Peyer's patch (tissue), 4 donors: ENCODE measurements around the gene HLCS.

Experiments used
- POLR2A ChIP-seq, 2 donors: fragments of 450-650 bp; IDR thresholded peaks; one replicate each; pipeline ENCODE4 v1.5.1; 2017; ENCODE audit warnings: antibody characterized with exemption in 2 of 2, mild to moderate bottlenecking in 2 of 2, moderate library complexity in 2 of 2
- TF ChIP-seq, protein P1 (sequence below), 6 experiments: fragments of 450-650 bp in 4 of 6; fragments of 200-600 bp in 2 of 6; sonication (generic) in 1 of 6; IDR thresholded peaks; one replicate each; pipeline ENCODE4 v1.5.1; 2017 to 2019; ENCODE audit warnings: antibody characterized with exemption in 6 of 6, mild to moderate bottlenecking in 3 of 6, moderate library complexity in 1 of 6

DNA sequence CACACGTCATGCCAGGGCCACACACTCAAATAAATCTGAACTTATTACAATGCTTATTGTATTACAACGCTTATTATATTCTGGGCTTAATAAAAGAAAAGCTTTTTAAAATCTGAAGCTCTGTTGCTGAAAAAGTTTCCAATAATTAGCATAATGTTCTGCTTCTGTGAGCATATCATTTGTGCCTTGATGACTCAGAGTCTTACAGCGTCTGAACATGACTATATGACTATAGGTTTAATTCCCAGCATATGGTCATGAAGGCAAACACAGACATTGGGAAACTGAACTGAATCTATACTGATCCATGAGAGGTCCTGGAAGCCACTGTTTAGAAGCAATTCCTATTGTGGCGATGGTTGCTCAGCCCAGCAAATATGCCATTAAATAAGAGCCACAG, 201.2 kb downstream of the HLCS start:
- TF ChIP-seq, protein P1, sequence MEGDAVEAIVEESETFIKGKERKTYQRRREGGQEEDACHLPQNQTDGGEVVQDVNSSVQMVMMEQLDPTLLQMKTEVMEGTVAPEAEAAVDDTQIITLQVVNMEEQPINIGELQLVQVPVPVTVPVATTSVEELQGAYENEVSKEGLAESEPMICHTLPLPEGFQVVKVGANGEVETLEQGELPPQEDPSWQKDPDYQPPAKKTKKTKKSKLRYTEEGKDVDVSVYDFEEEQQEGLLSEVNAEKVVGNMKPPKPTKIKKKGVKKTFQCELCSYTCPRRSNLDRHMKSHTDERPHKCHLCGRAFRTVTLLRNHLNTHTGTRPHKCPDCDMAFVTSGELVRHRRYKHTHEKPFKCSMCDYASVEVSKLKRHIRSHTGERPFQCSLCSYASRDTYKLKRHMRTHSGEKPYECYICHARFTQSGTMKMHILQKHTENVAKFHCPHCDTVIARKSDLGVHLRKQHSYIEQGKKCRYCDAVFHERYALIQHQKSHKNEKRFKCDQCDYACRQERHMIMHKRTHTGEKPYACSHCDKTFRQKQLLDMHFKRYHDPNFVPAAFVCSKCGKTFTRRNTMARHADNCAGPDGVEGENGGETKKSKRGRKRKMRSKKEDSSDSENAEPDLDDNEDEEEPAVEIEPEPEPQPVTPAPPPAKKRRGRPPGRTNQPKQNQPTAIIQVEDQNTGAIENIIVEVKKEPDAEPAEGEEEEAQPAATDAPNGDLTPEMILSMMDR (IDR thresholded peaks at IDR 0.05) = no peak
- no peak for TF ChIP-seq POLR2A (IDR thresholded peaks at IDR 0.05)
